RCC 7860 (cell line): ENCODE measurements around the gene BIN1.
A peak's percentile ranks its signal among the peaks of the same experiment; 100 is the strongest.
"Not testable (repeated sequence)": the region's sequence is repeated elsewhere in the genome, so short reads cannot be mapped to it uniquely, and the experiment has no call there.

Experiments used
- DNase-seq: peaks from one replicate; pipeline ENCODE4 v3.0.0-alpha.2; 2015; ENCODE audit warnings: low spot score
- FAIRE-seq: peaks from 2 replicates; lab custom pipeline; 2012; peaks lifted over from hg19 to GRCh38; lab: Jason Lieb, UNC

Gene BIN1

GRCh38 chr2:127034883-127035611 is 71.9 kb downstream of the BIN1 start:
- FAIRE-seq (no peak), DNase-seq (no peak)

- FAIRE-seq, result no peak
- DNase-seq, result no peak
Observed at GRCh38 chr2:127034051-127034450, 72.9 kb downstream of the BIN1 start.

GRCh38 chr2:127032621-127033020 is 74.3 kb downstream of the BIN1 start:
- FAIRE-seq, result no peak
- no peak for DNase-seq

GRCh38 chr2:127029350-127030051 is 77.5 kb downstream of the BIN1 start:
- no peak for FAIRE-seq
- no peak for DNase-seq

GRCh38 chr2:127028745-127029144 is 78.2 kb downstream of the BIN1 start:
- FAIRE-seq, DNase-seq: not testable (repeated sequence)

- FAIRE-seq (no peak), DNase-seq (no peak)
Observed at GRCh38 chr2:127027715-127028114, 79.2 kb downstream of the BIN1 start.

GRCh38 chr2:127025359-127026166 is 81.4 kb downstream of the BIN1 start:
- DNase-seq (peak; percentile 18), FAIRE-seq (no peak)

- no peak for FAIRE-seq
Observed at GRCh38 chr2:127024769-127025358, 82.1 kb downstream of the BIN1 start.

GRCh38 chr2:127023504-127023903 is 83.5 kb downstream of the BIN1 start:
- DNase-seq (no peak), FAIRE-seq (no peak)

More at GRCh38 chr2:127024769-127025358, 82.1 kb downstream of the BIN1 start:
- DNase-seq, result no peak

GRCh38 chr2:127022817-127023216 is 84.1 kb downstream of the BIN1 start:
- DNase-seq (no peak), FAIRE-seq (no peak)

GRCh38 chr2:127020536-127020935 is 86.4 kb downstream of the BIN1 start:
- DNase-seq (no peak), FAIRE-seq (no peak)

GRCh38 chr2:127017548-127017947 is 89.4 kb downstream of the BIN1 start:
- no peak for FAIRE-seq
- no peak for DNase-seq

- FAIRE-seq (no peak), DNase-seq (no peak)
Observed at GRCh38 chr2:127016329-127016728, 90.6 kb downstream of the BIN1 start.

- DNase-seq (no peak), FAIRE-seq (no peak)
Observed at GRCh38 chr2:127015106-127015910, 91.6 kb downstream of the BIN1 start.

GRCh38 chr2:127014630-127015029 is 92.3 kb downstream of the BIN1 start:
- FAIRE-seq (no peak), DNase-seq (peak; percentile 46)

GRCh38 chr2:127014224-127014623 is 92.7 kb downstream of the BIN1 start:
- no peak for FAIRE-seq
- DNase-seq, result no peak

GRCh38 chr2:127012868-127013267 is 94.1 kb downstream of the BIN1 start:
- DNase-seq, result no peak
- no peak for FAIRE-seq

GRCh38 chr2:127012215-127012614 is 94.7 kb downstream of the BIN1 start:
- no peak for FAIRE-seq
- DNase-seq, result no peak

GRCh38 chr2:127011796-127012195 is 95.2 kb downstream of the BIN1 start:
- DNase-seq (no peak), FAIRE-seq (no peak)

- FAIRE-seq, result no peak
- DNase-seq, result no peak
Observed at GRCh38 chr2:127011231-127011661, 95.7 kb downstream of the BIN1 start.
